Sigmoid colon (tissue), 7 donors: ENCODE measurements around the gene LHPP. TPM values are rescaled to one million over a fixed set of nuclear protein-coding genes. Genes with fewer than 3 reads are reported as not detected.

ENCODE experiments used
- DNase-seq: peaks from one replicate; pipeline ENCODE4 v3.0.0-alpha.2; 2019
- H3K27ac ChIP-seq, 4 donors: fragments of 200-600 bp; sonication (generic); one replicate each; pipeline ENCODE4 v1.5.1; 2016 to 2019; ENCODE audit warnings: mild to moderate bottlenecking in 1 of 4
- H3K27me3 ChIP-seq, 3 donors: fragments of 200-600 bp; sonication (generic); one replicate each; pipeline ENCODE4 v1.5.1; 2019; ENCODE audit warnings: mild to moderate bottlenecking in 1 of 3
- H3K36me3 ChIP-seq, 4 donors: fragments of 200-600 bp; sonication (generic); one replicate each; pipeline ENCODE4 v1.5.1; 2016 to 2019
- H3K4me1 ChIP-seq, 4 donors: fragments of 200-600 bp; sonication (generic); one replicate each; pipeline ENCODE4 v1.5.1; 2017 to 2019
- H3K4me3 ChIP-seq, 4 donors: fragments of 200-600 bp; sonication (generic); one replicate each; pipeline ENCODE4 v1.5.1; 2017 to 2019; ENCODE audit warnings: mild to moderate bottlenecking in 2 of 4, moderate library complexity in 1 of 4
- H3K9me3 ChIP-seq, 4 donors: fragments of 200-600 bp in 3 of 4; sonication (generic) in 3 of 4; one replicate each; pipeline versions ENCODE4 v1.5.1 to v1.6.1; 2013 to 2019
- EP300 ChIP-seq, 4 donors: sonication (generic); formaldehyde crosslinking; IDR thresholded peaks; one replicate each; pipeline ENCODE4 v1.6.1; 2017; ENCODE audit warnings: antibody characterized with exemption in 4 of 4
- POLR2A ChIP-seq, 2 donors: fragments of 450-650 bp; IDR thresholded peaks; one replicate each; pipeline ENCODE4 v1.6.1; 2016; ENCODE audit warnings: antibody characterized with exemption in 2 of 2, mild to moderate bottlenecking in 2 of 2, moderate library complexity in 2 of 2
- POLR2AphosphoS5 ChIP-seq, 4 donors: sonication (generic); formaldehyde crosslinking; IDR thresholded peaks; one replicate each; pipeline ENCODE4 v1.6.1; 2017; ENCODE audit warnings: antibody characterized with exemption in 4 of 4
- WGBS, 2 donors: extraction: QIAGEN DNeasy Blood & Tissue Kit; methylation state at CpG; one replicate each; pipeline ENCODE4 v1.1.7; 2013; 5-methylcytosine and 5-hydroxymethylcytosine counted together
- intact Hi-C: fragments of 100-400 bp; cut with DNase I; formaldehyde crosslinking; loops from one replicate; pipeline ENCODE4 v1.15.1; 2023
- polyA plus RNA-seq, 3 donors: library from polyadenylated mRNA; stranded (reverse); fragments of 200-250 nt; gene quantifications; one replicate each; pipeline ENCODE4 v1.2.3, GENCODE V29; 2013
- total RNA-seq, 4 donors: library from RNA; depleted of rRNA; stranded (reverse); fragments of >200 nt; gene quantifications; one replicate each; pipeline ENCODE4 v1.1.0, GENCODE V29; 2016
- TF ChIP-seq, protein P1 (sequence below), 4 experiments: fragments of 450-650 bp in 3 of 4; fragments of 200-600 bp in 1 of 4; IDR thresholded peaks; one replicate each; pipeline ENCODE4 v1.5.1; 2016 to 2019; ENCODE audit warnings: antibody characterized with exemption in 4 of 4, mild to moderate bottlenecking in 3 of 4, moderate library complexity in 2 of 4
- donor health status: healthy with polysubstance abuse.
- donor health status: Bipolar disorder and iron deficiency.
- donor health status: healthy.

LHPP gene
- total and polyA plus RNA-seq, 7 donors, result 17.1 to 35.7 (median 20.6) TPM

DNA sequence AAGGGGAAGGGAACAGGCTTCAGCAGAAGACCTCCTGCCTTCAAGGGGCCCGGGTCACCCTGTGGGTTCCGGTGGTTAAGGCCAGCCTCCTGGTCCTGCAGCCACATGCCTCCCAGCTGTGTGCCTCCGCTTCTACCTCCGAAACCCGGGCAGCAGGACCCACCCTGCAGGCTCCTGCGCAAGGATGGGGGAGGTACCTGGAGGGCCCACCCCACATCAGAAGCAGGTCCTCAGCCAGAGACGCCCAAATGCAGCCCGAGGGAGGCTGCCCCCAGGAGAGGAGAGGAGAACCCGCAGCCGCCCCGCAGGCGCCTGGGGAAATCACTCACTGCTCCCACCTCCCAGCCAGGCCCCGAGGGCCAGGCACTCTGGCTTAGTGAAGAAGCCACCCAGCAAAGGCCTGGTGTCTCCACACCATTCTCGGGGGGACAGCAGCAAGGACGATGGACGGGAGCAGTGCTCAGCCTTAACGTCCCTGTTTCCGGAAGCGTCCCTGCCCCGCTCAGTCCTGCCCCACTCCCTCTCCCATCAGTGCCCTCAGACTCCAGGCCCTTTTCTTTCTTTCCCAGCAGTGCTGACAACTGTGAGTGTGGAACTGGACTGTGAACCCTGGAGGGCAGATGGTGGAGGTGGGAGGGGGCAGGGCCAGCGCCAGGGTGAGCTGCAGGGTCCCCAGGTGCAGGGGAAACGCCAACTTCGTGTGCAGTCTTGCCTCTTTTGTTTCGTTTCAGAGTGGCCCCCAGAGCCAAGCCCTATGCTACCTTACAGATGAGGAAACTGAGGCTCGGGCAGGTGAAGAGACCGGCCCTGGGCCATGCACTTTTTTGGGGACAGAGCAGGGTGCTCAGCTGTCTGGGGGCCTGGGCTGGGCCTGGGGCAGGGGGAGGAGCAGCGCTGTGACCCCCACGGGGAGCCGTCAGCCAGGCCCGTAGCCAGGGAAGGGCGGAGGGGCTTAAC, 144.5 kb downstream of the LHPP start:
- Histone ChIP-seq H3K27ac (no peak overlapping the region), H3K4me3 (no peak overlapping the region), H3K9me3 (no peaks in the 10 kb centered on the region), H3K4me1 (no peaks in the 10 kb centered on the region), H3K36me3 (no peaks in the 10 kb centered on the region), H3K27me3 (no peaks in the 10 kb centered on the region)
- TF ChIP-seq POLR2AphosphoS5 (IDR thresholded peaks at IDR 0.05) (no peak), EP300 (IDR thresholded peaks at IDR 0.05) (no peak), POLR2A (IDR thresholded peaks at IDR 0.05) (no peak)
- TF ChIP-seq, protein P1, sequence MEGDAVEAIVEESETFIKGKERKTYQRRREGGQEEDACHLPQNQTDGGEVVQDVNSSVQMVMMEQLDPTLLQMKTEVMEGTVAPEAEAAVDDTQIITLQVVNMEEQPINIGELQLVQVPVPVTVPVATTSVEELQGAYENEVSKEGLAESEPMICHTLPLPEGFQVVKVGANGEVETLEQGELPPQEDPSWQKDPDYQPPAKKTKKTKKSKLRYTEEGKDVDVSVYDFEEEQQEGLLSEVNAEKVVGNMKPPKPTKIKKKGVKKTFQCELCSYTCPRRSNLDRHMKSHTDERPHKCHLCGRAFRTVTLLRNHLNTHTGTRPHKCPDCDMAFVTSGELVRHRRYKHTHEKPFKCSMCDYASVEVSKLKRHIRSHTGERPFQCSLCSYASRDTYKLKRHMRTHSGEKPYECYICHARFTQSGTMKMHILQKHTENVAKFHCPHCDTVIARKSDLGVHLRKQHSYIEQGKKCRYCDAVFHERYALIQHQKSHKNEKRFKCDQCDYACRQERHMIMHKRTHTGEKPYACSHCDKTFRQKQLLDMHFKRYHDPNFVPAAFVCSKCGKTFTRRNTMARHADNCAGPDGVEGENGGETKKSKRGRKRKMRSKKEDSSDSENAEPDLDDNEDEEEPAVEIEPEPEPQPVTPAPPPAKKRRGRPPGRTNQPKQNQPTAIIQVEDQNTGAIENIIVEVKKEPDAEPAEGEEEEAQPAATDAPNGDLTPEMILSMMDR (IDR thresholded peaks at IDR 0.05), result no peak
- DNase-seq, result no peak
- intact Hi-C loops, result no loop called here
- 72 to 83% methylated on average over 31 of the region's 31 CpGs for WGBS, 2 donors

DNA sequence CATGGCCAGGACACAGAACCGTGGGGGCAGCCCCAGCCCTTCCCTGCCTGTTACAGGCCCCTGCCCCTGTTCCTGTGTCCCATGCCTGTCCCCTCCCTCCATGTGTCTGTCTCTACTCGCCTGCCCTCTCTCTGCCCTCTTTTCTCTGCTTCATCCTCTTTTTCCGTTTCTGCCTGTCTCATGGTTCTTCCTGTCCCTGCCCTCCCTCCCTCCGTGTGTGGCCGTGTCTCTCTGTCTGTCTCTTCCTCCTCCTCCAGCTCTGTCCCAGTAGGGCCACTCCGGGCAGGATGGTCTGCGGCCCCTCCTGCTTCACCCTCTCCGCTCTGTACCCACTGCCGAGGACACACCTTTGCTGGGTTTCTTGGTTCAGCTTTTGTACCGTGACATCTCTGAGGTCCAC, 145.2 kb downstream of the LHPP start:
- 51 to 53% methylated on average over 10 of the region's 10 CpGs for WGBS, 2 donors
- intact Hi-C loops, result no loop called here
- no peak overlapping the region for H3K27ac ChIP-seq

DNA sequence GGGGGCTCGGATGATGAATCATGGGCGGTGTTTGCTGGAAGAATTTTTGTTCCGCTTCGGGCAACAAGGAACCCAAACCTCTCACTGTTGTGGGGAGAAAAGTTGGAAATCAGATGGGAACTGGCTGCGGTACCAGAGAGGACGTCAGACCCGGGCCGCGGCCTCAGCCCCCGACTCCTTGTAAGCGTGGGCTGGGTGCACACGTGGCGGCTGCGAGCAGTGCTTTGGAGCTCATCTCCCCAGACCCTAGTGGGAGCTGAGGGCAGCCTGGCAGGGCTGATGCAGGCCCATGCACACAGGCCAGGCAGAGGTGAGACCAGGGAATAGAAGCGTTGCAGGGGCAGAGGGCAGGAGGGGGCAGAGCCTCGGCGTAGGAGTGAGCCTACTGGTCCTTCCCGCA, 146.1 kb downstream of the LHPP start:
- intact Hi-C loops, result no loop called here

More for the DNA sequence above, 145.2 kb downstream of the LHPP start:
- H3K9me3 ChIP-seq, result no peaks in the 10 kb centered on the region
- no peak overlapping the region for H3K4me3 ChIP-seq
- no peaks in the 10 kb centered on the region for H3K36me3 ChIP-seq
- no peak for DNase-seq
- peaks cover 0 to 3% (median under 1%) of the 10 kb centered on the region in 4 donors for H3K4me1 ChIP-seq
- TF ChIP-seq, protein P1 (IDR thresholded peaks at IDR 0.05), result no peak
- TF ChIP-seq EP300 (IDR thresholded peaks at IDR 0.05) (no peak), POLR2A (IDR thresholded peaks at IDR 0.05) (no peak), POLR2AphosphoS5 (IDR thresholded peaks at IDR 0.05) (no peak)
- H3K27me3 ChIP-seq, result no peaks in the 10 kb centered on the region

DNA sequence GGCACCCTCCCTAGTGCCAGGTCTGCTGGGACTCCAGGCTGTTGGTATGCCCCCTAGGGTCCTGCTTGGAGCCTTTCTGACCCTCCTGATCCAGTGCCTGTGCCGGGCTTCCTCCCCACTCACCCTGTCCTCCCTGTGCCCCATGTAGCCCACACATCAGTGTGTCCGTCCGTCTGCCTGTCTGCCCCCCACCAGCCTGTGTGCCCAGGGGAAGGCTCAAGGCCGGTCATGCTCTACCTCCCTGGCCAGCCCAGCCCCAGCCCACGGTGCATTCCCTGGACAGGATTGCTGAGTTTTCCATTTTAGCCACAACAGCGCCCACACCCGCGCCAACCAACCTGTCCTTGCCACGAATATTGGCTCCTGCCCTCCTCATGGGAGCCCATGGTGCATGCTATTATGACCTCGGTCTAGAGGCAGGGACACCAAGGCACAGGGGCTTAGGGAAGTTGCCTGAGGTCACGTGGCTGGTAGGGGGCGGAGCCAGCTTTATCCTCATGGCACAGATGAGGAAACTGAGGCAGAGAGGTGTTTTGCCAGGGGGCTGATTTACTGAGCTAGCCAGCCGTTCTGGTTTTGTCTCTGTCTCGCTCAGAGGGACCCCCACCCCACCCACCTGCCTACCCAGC, 146.6 kb downstream of the LHPP start:
- intact Hi-C loops, result no loop called here
- whole genome bisulfite sequencing, 2 donors, result 88 to 93% methylated on average over 14 of the region's 14 CpGs
- no peak for TF ChIP-seq EP300 (IDR thresholded peaks at IDR 0.05)
- no peak for TF ChIP-seq POLR2AphosphoS5 (IDR thresholded peaks at IDR 0.05)
- no peak for TF ChIP-seq POLR2A (IDR thresholded peaks at IDR 0.05)
- TF ChIP-seq, protein P1 (IDR thresholded peaks at IDR 0.05), result no peak

More for the DNA sequence above, 146.1 kb downstream of the LHPP start:
- no peaks in the 10 kb centered on the region for H3K36me3 ChIP-seq
- no peaks in the 10 kb centered on the region for H3K27me3 ChIP-seq
- TF ChIP-seq, protein P1 (IDR thresholded peaks at IDR 0.05), result no peak
- no peak for TF ChIP-seq POLR2A (IDR thresholded peaks at IDR 0.05)
- TF ChIP-seq POLR2AphosphoS5 (IDR thresholded peaks at IDR 0.05), result no peak
- no peak for TF ChIP-seq EP300 (IDR thresholded peaks at IDR 0.05)
- 94% methylated on average over 18 of the region's 18 CpGs for WGBS, 2 donors
- H3K27ac ChIP-seq, result no peak overlapping the region
- H3K4me1 ChIP-seq, result peaks cover 0 to 11% (median 7%) of the 10 kb centered on the region in 4 donors
- DNase-seq, result no peak
- H3K9me3 ChIP-seq, result no peaks in the 10 kb centered on the region
- no peak overlapping the region for H3K4me3 ChIP-seq

More for the DNA sequence above, 146.6 kb downstream of the LHPP start:
- no peak for DNase-seq
- H3K36me3 ChIP-seq, result no peaks in the 10 kb centered on the region
- H3K9me3 ChIP-seq, result no peaks in the 10 kb centered on the region
- peaks cover 0 to 16% (median 12%) of the 10 kb centered on the region in 4 donors for H3K4me1 ChIP-seq
- H3K27me3 ChIP-seq, result no peaks in the 10 kb centered on the region
- no peak overlapping the region for H3K4me3 ChIP-seq
- no peak overlapping the region for H3K27ac ChIP-seq
